Mucosa of rectum (tissue), 2 donors: Measurements from ENCODE around the gene PPP1R15B.

Experiments
- H3K27ac ChIP-seq, 2 donors: one replicate each; pipeline ENCODE4 v1.7.0; 2013; ENCODE audit warnings: inconsistent platforms in 2 of 2, low read depth in 2 of 2, low read length in 2 of 2
- H3K27me3 ChIP-seq, 2 donors: one replicate each; pipeline ENCODE4 v1.7.0; 2013; ENCODE audit warnings: low read length in 2 of 2; ENCODE audit not compliant: control insufficient read depth in 2 of 2, insufficient read depth in 2 of 2
- H3K36me3 ChIP-seq, 2 donors: one replicate each; pipeline ENCODE4 v1.7.0; 2013; ENCODE audit warnings: low read length in 2 of 2; ENCODE audit not compliant: control insufficient read depth in 2 of 2, insufficient read depth in 2 of 2
- H3K4me1 ChIP-seq, 2 donors: one replicate each; pipeline ENCODE4 v1.7.0; 2013; ENCODE audit warnings: low read length in 2 of 2, mild to moderate bottlenecking in 1 of 2; ENCODE audit not compliant: control insufficient read depth in 2 of 2, insufficient read depth in 2 of 2
- H3K4me3 ChIP-seq, 2 donors: one replicate each; pipeline ENCODE4 v1.7.0; 2013; ENCODE audit warnings: low read length in 2 of 2
- H3K9ac ChIP-seq, 2 donors: one replicate each; pipeline ENCODE4 v1.7.0; 2013; ENCODE audit warnings: low read length in 2 of 2, low read depth in 1 of 2, mild to moderate bottlenecking in 1 of 2
- H3K9me3 ChIP-seq, 2 donors: one replicate each; pipeline ENCODE4 v1.7.0; 2013; ENCODE audit warnings: low read length in 2 of 2; ENCODE audit not compliant: control insufficient read depth in 2 of 2
- donor health status: healthy.
- donor health status: Normal muscosa, but diverticular disease.

The PPP1R15B gene

GRCh38 chr1:204435381-204435831 lies 23.8 kb upstream of the PPP1R15B start:
- H3K4me1 ChIP-seq, result no peaks in the 10 kb centered on the region
- H3K9ac ChIP-seq, result no peak overlapping the region

GRCh38 chr1:204434116-204434755 lies 22.6 kb upstream of the PPP1R15B start:
- H3K4me1 ChIP-seq, result no peaks in the 10 kb centered on the region
- H3K9me3 ChIP-seq, result no peaks in the 10 kb centered on the region
- peaks cover 70 to 82% of the 10 kb centered on the region in 2 donors for H3K36me3 ChIP-seq
- no peak overlapping the region for H3K9ac ChIP-seq
- H3K27ac ChIP-seq, result no peak overlapping the region
- no peaks in the 10 kb centered on the region for H3K27me3 ChIP-seq
- no peak overlapping the region for H3K4me3 ChIP-seq

More at GRCh38 chr1:204435381-204435831, 23.8 kb upstream of the PPP1R15B start:
- peaks cover 75 to 80% of the 10 kb centered on the region in 2 donors for H3K36me3 ChIP-seq
- H3K27me3 ChIP-seq, result no peaks in the 10 kb centered on the region
- no peak overlapping the region for H3K27ac ChIP-seq
- H3K9me3 ChIP-seq, result no peaks in the 10 kb centered on the region
- no peak overlapping the region for H3K4me3 ChIP-seq

GRCh38 chr1:204432708-204433107 lies 21.1 kb upstream of the PPP1R15B start:
- Histone ChIP-seq H3K27me3 (no peaks in the 10 kb centered on the region), H3K27ac (no peak overlapping the region), H3K9ac (no peak overlapping the region), H3K9me3 (no peaks in the 10 kb centered on the region), H3K4me3 (no peak overlapping the region), H3K4me1 (no peaks in the 10 kb centered on the region), H3K36me3 (peaks cover 64 to 80% of the 10 kb centered on the region in 2 donors)

GRCh38 chr1:204431310-204432184 lies 19.9 kb upstream of the PPP1R15B start:
- Histone ChIP-seq H3K36me3 (peaks cover 66 to 84% of the 10 kb centered on the region in 2 donors), H3K9me3 (no peaks in the 10 kb centered on the region), H3K27ac (no peak overlapping the region), H3K9ac (no peak overlapping the region), H3K27me3 (no peaks in the 10 kb centered on the region), H3K4me1 (no peaks in the 10 kb centered on the region), H3K4me3 (no peak overlapping the region)

- H3K4me3 ChIP-seq, result no peak overlapping the region
- no peaks in the 10 kb centered on the region for H3K27me3 ChIP-seq
- H3K9me3 ChIP-seq, result no peaks in the 10 kb centered on the region
- H3K36me3 ChIP-seq, result peaks cover 72 to 84% of the 10 kb centered on the region in 2 donors
- H3K9ac ChIP-seq, result no peak overlapping the region
- no peaks in the 10 kb centered on the region for H3K4me1 ChIP-seq
- no peak overlapping the region for H3K27ac ChIP-seq
These were observed 18.1 kb upstream of the PPP1R15B start for GRCh38 chr1:204429746-204430145.

- no peak overlapping the region for H3K4me3 ChIP-seq
- H3K9me3 ChIP-seq, result no peaks in the 10 kb centered on the region
- no peak overlapping the region for H3K27ac ChIP-seq
- no peaks in the 10 kb centered on the region for H3K27me3 ChIP-seq
- H3K4me1 ChIP-seq, result no peaks in the 10 kb centered on the region
- peaks cover 54 to 70% of the 10 kb centered on the region in 2 donors for H3K36me3 ChIP-seq
- no peak overlapping the region for H3K9ac ChIP-seq
These were observed 15.5 kb upstream of the PPP1R15B start for GRCh38 chr1:204426971-204427701.

GRCh38 chr1:204426474-204426873 lies 14.9 kb upstream of the PPP1R15B start:
- no peaks in the 10 kb centered on the region for H3K9me3 ChIP-seq
- no peak overlapping the region for H3K27ac ChIP-seq
- H3K9ac ChIP-seq, result no peak overlapping the region
- no peaks in the 10 kb centered on the region for H3K27me3 ChIP-seq
- peaks cover 49 to 65% of the 10 kb centered on the region in 2 donors for H3K36me3 ChIP-seq
- H3K4me3 ChIP-seq, result no peak overlapping the region
- H3K4me1 ChIP-seq, result no peaks in the 10 kb centered on the region

- H3K9ac ChIP-seq, result no peak overlapping the region
- no peaks in the 10 kb centered on the region for H3K4me1 ChIP-seq
- peaks cover 52 to 63% of the 10 kb centered on the region in 2 donors for H3K36me3 ChIP-seq
- H3K4me3 ChIP-seq, result no peak overlapping the region
- no peaks in the 10 kb centered on the region for H3K9me3 ChIP-seq
- no peaks in the 10 kb centered on the region for H3K27me3 ChIP-seq
- H3K27ac ChIP-seq, result no peak overlapping the region
These were observed 14.4 kb upstream of the PPP1R15B start for GRCh38 chr1:204426035-204426436.

GRCh38 chr1:204424621-204425020 lies 13.0 kb upstream of the PPP1R15B start:
- no peak overlapping the region for H3K4me3 ChIP-seq
- no peak overlapping the region for H3K9ac ChIP-seq
- no peaks in the 10 kb centered on the region for H3K4me1 ChIP-seq
- H3K9me3 ChIP-seq, result no peaks in the 10 kb centered on the region
- no peaks in the 10 kb centered on the region for H3K27me3 ChIP-seq
- H3K27ac ChIP-seq, result no peak overlapping the region
- H3K36me3 ChIP-seq, result peaks cover 47 to 56% of the 10 kb centered on the region in 2 donors
